ENCODE results near the gene KCNS1.

Gene KCNS1

GRCh38 chr20:45059022-45059728, 41.8 kb downstream of the KCNS1 start:
- peaks cover 9% of the 10 kb centered on the region; the same call in 1 of the 2 replicates for H3K79me2 ChIP-seq (ENCODE audit: insufficient read depth, low read length)
- no peaks in the 10 kb centered on the region for H3K27me3 ChIP-seq (ENCODE audit: insufficient read depth, low read length)
- no peaks in the 10 kb centered on the region for H3F3A ChIP-seq (ENCODE audit: insufficient read depth, low read length)
- H3K9me2 ChIP-seq (ENCODE audit: low read depth, low read length), result no peaks in the 10 kb centered on the region
- H3K4me2 ChIP-seq (ENCODE audit: low read length), result no peak overlapping the region
- TF ChIP-seq CTCF (IDR thresholded peaks at IDR 0.05; ENCODE audit: low read length), result no peak
- TF ChIP-seq EZH2 (IDR thresholded peaks at IDR 0.05; ENCODE audit: borderline replicate concordance, low read length), result no peak
- no peak overlapping the region for H2AFZ ChIP-seq (ENCODE audit: low read length)
- no peak overlapping the region for H3K9ac ChIP-seq (ENCODE audit: low read length)
- no peaks in the 10 kb centered on the region for H3K4me1 ChIP-seq (ENCODE audit: insufficient read depth, low read length, severe bottlenecking)
- H3K36me3 ChIP-seq (ENCODE audit: insufficient read depth, low read length), result peaks cover 75% of the 10 kb centered on the region
- H3K4me3 ChIP-seq (ENCODE audit: low read depth, low read length, poor library complexity, severe bottlenecking), result no peak overlapping the region
- no peaks in the 10 kb centered on the region for H4K20me1 ChIP-seq (ENCODE audit: insufficient read depth, low read length)
- no peaks in the 10 kb centered on the region for H3K9me3 ChIP-seq (ENCODE audit: low read length)
- no peak overlapping the region for H3K27ac ChIP-seq (ENCODE audit: low read depth, low read length, poor library complexity, severe bottlenecking)

GRCh38 chr20:45058168-45058850, 42.6 kb downstream of the KCNS1 start:
- H3K27ac ChIP-seq (ENCODE audit: low read depth, low read length, poor library complexity, severe bottlenecking), result no peak overlapping the region
- no peaks in the 10 kb centered on the region for H3K9me3 ChIP-seq (ENCODE audit: low read length)
- H3K4me3 ChIP-seq (ENCODE audit: low read depth, low read length, poor library complexity, severe bottlenecking), result no peak overlapping the region
- H4K20me1 ChIP-seq (ENCODE audit: insufficient read depth, low read length), result no peaks in the 10 kb centered on the region
- no peaks in the 10 kb centered on the region for H3F3A ChIP-seq (ENCODE audit: insufficient read depth, low read length)
- no peak overlapping the region for H2AFZ ChIP-seq (ENCODE audit: low read length)
- no peak overlapping the region for H3K9ac ChIP-seq (ENCODE audit: low read length)
- no peak overlapping the region for H3K4me2 ChIP-seq (ENCODE audit: low read length)
- peaks cover 4% of the 10 kb centered on the region for H3K4me1 ChIP-seq (ENCODE audit: insufficient read depth, low read length, severe bottlenecking)
- TF ChIP-seq EZH2 (IDR thresholded peaks at IDR 0.05; ENCODE audit: borderline replicate concordance, low read length), result no peak
- no peak for TF ChIP-seq CTCF (IDR thresholded peaks at IDR 0.05; ENCODE audit: low read length)
- H3K27me3 ChIP-seq (ENCODE audit: insufficient read depth, low read length), result no peaks in the 10 kb centered on the region
- H3K79me2 ChIP-seq (ENCODE audit: insufficient read depth, low read length), result peaks cover 3% of the 10 kb centered on the region; the same call in 1 of the 2 replicates
- no peaks in the 10 kb centered on the region for H3K9me2 ChIP-seq (ENCODE audit: low read depth, low read length)
- peaks cover 81% of the 10 kb centered on the region for H3K36me3 ChIP-seq (ENCODE audit: insufficient read depth, low read length)

GRCh38 chr20:45056473-45057173, 44.3 kb downstream of the KCNS1 start:
- no peaks in the 10 kb centered on the region for H3K9me3 ChIP-seq (ENCODE audit: low read length)
- peaks cover 73% of the 10 kb centered on the region for H3K36me3 ChIP-seq (ENCODE audit: insufficient read depth, low read length)
- TF ChIP-seq EZH2 (IDR thresholded peaks at IDR 0.05; ENCODE audit: borderline replicate concordance, low read length) (no peak), CTCF (IDR thresholded peaks at IDR 0.05; ENCODE audit: low read length) (no peak)
- H3K4me1 ChIP-seq (ENCODE audit: insufficient read depth, low read length, severe bottlenecking), result peaks cover 21% of the 10 kb centered on the region
- no peak overlapping the region for H3K4me2 ChIP-seq (ENCODE audit: low read length)
- no peak overlapping the region for H3K9ac ChIP-seq (ENCODE audit: low read length)
- H3K27me3 ChIP-seq (ENCODE audit: insufficient read depth, low read length), result no peaks in the 10 kb centered on the region
- H2AFZ ChIP-seq (ENCODE audit: low read length), result no peak overlapping the region
- no peak overlapping the region for H3K27ac ChIP-seq (ENCODE audit: low read depth, low read length, poor library complexity, severe bottlenecking)
- no peak overlapping the region for H3K4me3 ChIP-seq (ENCODE audit: low read depth, low read length, poor library complexity, severe bottlenecking)
- no peaks in the 10 kb centered on the region for H3F3A ChIP-seq (ENCODE audit: insufficient read depth, low read length)
- H4K20me1 ChIP-seq (ENCODE audit: insufficient read depth, low read length), result no peaks in the 10 kb centered on the region
- H3K9me2 ChIP-seq (ENCODE audit: low read depth, low read length), result no peaks in the 10 kb centered on the region
- no peaks in the 10 kb centered on the region for H3K79me2 ChIP-seq (ENCODE audit: insufficient read depth, low read length)

Measured in OCI-LY1 (cell line).